Measurements from ENCODE around the gene ZFPM1.

The ZFPM1 gene

DNA sequence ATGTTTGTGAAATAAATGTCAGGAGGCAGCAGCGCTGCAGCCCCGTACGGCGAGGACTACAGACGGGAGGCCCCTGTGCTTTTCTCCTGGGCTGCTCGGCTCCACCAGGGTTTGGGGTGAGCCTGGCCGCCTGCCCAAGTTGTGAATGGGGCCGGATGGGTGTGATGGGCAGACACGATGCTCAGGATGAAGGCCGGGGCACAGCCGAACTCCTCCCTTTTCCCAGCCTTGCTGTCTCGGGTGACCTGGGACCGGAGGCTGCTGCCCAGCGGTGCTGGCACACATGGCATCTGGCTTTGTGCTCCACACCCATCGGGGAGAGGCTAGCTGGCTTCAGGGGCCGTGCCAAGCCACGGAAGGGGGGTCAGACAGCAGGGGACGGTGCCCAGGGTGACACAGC is 34.2 kb upstream of the ZFPM1 start:
- no peak for DNase-seq

DNA sequence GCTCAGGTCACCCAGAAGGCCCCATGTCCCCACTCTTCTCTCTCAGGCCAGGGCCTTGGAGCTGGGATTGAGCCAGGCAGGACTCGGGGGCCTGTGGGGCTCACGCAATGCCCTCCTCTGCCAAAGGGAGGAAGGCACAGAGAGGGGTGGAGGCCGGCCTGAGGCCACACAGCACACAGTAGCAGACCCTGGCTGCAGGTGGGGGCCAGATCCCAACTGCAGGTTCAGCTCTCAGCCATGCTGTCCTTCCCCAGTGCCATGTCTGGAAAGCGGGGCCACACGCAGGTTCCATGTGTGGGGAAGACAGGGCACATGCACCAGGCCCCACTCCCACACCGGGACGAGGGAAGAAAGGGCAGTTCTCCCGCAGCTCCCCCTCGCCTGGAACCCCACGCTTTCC is 33.3 kb upstream of the ZFPM1 start:
- DNase-seq = no peak

DNA sequence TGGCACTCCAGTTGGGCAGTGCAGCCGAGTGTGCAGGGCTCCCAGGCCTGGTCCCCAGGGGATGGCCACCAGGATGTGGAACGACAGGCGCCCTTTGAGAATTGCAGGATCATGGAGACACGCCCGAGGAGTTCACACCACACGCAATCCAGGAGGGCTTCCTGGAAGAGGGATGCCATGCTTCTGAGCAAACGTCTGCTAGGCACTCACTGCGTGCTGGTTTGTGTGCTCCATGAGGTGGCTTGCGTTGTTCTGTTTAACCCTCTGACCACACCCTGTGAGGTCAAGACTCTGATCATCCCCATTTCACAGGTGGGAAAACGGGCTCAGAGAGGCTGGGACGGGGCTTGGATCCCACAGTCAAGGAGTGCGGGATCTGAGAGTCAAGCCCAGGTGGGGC is 32.6 kb upstream of the ZFPM1 start:
- no peak for DNase-seq

DNA sequence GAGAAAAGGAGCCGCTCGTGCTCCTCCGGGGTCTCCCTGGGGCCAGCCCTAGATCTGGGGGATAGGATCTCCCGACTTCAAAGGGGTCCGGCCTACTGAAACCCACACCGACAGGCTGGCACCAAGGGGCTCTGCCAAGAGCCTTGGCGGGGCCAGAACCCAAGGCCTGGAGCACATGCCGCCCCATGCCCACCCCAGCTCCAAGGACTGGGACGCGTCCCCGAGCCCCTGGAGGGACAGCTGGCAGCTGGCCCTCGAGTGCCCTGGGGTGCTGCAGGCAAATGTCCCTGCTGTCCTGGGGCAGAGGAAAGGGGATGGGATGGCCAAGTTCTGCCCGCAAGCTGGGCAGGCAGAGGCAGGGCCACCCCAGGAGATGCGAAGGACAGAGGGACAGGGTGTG is 31.8 kb upstream of the ZFPM1 start:
- DNase-seq = no peak

DNA sequence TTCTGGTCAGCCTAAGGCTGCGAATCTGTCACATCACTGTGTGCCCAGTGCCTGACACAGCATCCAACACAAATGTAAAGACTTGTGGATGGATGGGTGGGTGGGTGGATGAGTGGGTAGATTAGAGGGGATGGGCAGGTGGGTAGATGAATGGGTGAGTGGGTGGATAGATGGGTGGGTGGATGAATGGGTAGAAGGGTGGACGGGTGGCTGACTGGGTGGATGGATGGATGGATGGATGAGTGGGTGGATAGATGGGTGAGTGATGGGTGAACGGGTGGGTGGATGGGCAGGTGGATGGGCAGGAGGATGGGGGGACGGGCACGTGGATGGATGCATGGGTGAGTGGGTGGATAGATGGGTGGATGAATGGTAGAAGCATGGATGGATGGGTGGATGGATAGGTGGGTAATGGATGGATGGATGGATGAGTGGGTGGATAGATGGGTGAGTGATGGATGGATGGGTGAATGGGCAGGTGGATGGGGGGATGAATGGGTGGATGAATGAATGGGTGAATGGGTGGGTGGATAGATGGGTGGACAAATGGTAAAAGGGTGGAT is 31.1 kb upstream of the ZFPM1 start:
- no peak for DNase-seq

DNA sequence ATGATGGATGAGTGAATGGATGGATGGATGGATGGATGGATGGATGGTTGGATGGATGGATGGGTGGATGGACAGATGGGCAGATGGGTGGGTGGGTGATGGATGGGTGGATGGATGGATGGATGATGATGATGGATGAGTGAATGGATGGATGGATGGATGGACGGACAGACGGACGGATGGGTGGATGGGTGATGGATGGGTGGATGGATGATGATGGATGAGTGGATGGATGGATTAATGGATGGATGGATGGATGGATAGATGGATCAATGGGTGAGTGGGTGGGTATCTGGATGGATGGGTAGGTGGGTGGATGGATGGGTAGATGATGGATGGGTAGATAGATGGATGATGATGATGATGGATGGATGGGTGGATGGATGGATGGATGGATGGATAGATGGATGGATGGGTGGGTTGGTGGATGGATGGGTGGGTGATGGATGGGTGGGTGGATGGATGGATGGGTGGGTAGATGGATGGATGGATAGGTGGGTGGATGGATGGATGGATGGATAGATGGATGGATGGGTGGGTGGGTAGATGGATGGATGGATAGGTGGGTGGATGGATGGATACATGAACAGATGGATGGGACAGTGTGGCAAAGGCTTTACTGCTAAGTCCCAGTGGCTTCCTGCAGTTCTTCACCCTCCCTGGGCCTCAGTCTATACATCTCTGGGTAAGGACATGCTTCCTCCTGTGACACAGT is 30.2 kb upstream of the ZFPM1 start:
- no peak for DNase-seq

DNA sequence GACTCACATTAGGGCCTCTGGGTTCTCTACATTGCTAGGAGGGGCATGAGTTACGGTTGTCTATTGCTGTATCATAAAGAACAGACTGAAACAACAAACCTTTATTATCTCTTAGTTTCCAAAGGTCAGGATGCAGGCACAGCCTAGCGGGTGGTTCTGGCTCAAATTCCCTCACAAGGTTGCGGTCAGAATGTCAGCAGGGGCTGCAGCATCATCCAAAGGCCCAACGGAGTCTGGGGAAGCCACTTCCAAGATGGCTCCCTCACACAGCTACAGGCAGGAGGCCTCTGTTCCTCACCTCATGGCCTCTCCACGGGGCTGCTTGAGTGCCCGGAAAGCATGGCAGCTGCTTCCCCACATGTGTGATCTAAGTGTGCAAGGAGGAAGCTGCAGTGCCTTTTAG is 29.6 kb upstream of the ZFPM1 start:
- no peak for DNase-seq

DNA sequence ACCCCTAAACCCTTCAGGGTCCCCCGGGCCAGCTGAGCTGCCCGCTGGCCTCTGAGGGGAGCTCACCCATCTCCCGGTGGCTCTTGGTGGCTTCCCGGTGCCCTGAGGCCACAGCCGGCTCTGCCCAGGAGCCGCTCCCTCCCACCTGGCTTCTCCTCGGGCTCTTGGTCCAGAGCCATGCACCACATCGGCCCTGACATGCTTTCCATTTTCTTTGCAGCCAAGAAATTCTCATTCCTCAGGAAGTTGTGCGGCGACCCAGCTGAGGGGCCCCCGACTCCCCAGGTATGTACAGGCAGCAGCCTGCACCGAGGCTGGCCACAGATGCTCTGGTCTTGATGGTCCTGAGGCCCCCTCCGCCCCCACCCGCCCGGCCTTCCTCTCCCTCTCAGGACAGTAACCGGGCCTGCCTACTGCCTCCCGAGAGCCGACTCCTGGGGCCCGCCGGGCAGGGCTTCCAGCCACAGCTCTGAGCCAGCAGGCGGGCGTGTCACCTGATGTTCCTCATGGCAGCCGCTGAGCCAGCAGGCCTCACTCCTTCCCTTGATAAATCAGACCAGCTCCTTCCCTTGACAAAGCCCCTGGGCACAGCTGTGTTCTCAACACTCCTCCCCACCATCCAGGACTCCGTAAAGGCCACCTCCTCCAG is 28.4 kb upstream of the ZFPM1 start:
- no peak for DNase-seq

DNA sequence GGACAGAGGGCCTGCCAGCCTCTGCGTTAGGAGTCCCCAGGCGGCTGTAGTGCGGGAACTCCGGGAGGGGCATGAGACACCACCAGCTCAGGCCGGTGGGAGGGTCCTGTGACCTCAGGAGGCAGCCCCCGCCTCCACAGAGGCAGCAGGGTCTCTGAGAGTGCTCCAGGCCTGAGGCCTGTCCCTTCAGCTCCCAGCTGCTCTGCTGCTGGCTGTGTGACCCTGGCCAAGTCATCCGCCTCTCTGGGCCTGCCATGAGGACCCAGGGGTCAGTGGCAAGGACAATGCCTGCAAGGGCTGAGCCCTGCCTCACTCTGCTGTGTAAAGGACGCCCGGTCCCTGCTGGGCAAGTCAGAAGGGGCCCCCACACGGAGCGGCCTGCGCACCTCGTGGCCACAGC is 27.1 kb upstream of the ZFPM1 start:
- no peak for DNase-seq

DNA sequence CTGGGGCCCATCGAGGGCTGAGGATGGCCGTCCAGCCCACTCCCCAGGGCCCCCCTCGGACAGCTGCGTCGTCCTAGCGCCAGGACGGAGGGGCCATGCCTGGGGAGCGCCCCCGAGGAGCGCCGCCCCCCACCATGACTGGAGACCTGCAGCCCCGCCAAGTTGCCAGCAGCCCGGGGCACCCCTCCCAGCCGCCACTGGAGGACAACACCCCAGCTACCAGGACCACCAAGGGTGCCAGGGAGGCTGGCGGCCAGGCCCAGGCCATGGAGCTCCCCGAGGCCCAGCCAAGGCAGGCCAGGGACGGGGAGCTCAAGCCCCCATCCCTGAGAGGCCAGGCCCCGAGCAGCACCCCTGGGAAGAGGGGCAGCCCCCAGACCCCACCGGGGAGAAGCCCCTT is 25.7 kb upstream of the ZFPM1 start:
- no peak for DNase-seq

DNA sequence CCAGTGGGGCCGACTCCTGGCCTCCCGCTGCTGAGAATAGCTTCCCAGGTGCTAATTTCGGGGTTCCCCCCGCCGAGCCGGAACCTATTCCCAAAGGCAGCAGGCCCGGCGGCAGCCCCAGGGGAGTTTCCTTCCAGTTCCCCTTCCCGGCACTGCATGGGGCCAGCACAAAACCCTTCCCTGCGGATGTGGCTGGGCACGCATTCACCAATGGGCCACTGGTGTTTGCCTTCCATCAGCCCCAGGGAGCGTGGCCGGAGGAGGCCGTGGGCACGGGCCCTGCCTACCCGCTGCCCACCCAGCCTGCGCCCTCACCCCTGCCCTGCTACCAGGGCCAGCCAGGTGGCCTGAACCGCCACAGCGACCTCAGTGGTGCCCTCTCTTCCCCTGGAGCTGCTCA is 24.9 kb upstream of the ZFPM1 start:
- no peak for DNase-seq

DNA sequence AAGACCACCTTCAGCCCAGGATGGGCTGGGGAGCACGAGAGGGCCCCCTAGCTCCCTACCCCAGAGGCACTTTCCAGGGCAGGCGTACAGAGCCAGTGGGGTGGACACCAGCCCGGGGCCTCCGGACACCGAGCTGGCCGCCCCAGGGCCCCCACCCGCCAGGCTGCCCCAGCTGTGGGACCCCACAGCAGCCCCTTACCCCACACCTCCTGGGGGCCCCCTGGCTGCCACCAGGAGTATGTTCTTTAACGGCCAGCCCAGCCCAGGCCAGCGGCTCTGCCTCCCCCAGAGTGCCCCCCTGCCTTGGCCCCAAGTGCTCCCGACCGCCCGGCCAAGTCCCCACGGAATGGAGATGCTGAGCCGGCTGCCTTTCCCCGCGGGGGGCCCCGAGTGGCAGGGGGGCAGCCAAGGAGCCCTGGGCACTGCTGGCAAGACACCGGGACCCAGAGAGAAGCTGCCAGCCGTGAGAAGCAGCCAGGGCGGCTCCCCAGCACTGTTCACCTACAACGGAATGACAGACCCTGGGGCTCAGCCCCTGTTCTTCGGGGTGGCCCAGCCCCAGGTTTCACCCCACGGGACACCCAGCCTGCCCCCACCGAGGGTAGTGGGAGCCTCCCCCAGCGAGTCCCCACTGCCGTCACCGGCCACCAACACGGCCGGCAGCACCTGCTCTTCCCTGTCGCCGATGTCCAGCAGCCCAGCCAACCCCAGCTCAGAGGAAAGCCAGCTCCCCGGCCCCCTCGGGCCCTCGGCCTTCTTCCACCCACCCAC is 24.3 kb upstream of the ZFPM1 start:
- no peak for DNase-seq

DNA sequence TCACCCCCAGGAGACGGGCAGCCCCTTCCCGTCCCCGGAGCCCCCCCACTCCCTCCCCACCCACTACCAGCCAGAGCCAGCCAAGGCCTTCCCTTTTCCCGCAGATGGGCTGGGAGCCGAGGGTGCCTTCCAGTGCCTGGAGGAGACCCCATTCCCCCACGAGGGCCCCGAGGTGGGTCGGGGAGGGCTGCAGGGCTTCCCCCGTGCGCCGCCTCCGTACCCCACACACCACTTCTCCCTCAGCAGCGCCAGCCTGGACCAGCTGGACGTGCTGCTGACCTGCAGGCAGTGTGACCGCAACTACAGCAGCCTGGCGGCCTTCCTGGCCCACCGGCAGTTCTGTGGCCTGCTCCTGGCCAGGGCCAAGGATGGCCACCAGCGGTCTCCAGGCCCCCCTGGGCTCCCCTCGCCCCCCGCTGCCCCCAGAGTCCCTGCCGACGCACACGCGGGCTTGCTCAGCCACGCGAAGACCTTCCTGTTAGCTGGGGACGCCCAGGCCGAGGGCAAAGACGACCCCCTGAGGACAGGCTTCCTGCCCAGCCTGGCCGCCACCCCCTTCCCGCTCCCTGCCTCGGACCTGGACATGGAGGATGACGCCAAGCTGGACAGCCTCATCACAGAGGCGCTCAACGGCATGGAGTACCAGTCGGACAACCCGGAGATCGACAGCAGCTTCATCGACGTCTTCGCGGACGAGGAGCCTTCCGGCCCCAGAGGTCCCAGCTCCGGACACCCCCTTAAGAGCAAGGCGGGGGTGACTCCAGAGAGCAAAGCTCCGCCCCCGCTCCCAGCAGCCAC is 23.5 kb upstream of the ZFPM1 start:
- DNase-seq = no peak

DNA sequence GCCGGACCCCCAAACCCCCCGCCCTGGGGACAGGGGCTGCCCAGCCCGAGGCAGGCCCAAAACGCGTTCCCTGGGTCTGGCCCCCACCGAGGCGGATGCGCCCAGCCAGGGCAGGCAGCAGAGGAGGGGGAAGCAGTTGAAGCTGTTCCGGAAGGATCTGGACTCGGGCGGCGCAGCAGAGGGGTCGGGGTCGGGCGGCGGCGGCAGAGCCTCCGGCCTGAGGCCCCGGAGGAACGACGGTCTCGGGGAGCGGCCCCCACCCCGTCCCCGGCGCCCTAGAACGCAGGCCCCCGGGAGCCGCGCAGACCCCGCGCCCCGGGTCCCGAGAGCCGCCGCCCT is 22.9 kb upstream of the ZFPM1 start:
- DNase-seq = no peak

DNA sequence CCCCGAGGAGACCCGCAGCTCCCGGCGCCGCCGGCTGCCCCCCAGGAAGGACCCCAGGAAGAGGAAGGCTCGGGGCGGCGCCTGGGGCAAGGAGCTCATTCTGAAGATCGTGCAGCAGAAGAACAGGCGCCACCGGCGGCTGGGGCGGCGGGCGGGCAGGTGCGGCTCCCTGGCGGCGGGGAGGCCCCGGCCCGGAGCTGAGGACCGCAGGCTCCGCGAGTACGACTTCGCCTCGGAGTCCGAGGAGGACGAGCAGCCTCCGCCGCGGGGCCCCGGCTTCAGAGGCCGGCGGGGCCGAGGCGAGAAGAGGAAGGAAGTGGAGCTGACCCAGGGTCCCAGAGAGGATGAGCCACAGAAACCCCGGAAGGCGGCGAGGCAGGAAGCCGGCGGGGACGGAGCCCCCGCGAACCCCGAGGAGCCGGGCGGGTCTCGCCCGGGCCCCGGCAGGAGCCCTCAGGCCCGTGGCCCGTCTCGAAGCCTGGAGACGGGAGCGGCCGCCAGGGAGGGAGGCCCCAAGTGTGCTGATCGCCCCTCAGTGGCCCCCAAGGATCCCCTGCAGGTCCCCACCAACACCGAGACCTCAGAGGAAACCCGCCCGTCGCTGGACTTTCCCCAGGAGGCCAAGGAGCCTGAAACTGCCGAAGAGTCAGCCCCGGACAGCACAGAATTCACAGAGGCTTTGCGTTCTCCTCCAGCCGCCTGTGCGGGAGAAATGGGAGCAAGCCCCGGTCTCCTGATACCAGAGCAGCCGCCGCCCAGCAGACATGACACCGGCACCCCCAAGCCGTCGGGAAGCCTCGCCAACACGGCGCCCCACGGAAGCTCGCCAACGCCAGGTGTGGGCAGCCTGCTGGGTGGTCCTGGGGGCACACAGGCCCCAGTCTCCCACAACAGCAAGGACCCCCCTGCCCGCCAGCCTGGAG is 22.3 kb upstream of the ZFPM1 start:
- DNase-seq = no peak

DNA sequence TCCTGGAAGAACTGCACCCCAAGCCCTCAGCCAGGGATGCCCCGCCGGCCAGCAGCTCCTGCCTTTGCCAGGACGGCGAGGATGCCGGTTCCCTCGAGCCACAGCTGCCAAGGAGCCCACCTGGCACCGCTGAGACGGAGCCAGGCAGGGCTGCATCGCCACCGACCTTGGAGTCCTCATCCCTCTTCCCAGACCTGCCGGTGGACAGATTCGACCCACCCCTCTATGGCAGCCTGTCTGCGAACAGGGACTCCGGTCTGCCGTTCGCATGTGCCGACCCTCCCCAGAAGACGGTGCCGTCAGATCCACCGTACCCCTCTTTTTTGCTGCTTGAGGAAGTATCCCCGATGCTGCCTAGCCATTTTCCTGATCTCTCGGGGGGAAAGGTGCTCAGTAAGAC is 21.4 kb upstream of the ZFPM1 start:
- no peak for DNase-seq

DNA sequence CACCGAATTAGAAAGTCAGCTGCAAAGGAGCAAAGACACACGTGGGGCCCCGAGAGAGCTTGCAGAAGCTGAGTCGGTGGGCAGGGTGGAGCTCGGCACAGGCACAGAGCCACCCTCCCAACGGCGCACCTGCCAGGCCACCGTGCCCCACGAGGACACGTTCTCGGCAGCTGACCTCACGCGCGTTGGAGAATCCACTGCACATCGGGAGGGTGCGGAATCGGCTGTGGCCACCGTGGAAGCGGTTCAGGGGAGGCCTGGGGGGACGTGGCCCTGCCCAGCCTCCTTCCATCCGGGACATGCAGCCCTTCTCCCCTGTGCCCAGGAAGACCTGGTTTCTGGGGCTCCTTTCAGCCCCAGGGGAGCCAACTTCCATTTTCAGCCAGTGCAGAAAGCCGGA is 20.9 kb upstream of the ZFPM1 start:
- DNase-seq = no peak

DNA sequence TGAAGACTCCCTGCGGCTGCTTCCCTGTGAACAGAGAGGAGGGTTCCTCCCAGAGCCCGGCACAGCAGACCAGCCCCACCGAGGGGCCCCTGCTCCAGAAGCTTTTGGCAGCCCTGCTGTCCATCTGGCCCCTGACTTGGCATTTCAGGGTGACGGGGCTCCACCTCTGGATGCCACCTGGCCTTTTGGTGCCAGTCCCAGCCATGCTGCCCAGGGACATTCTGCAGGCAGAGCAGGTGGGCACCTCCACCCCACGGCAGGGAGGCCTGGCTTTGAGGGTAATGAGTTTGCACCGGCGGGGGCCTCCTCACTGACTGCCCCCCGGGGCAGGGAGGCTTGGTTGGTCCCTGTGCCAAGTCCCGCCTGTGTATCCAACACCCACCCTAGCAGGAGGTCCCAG is 20.3 kb upstream of the ZFPM1 start:
- DNase-seq = no peak

DNA sequence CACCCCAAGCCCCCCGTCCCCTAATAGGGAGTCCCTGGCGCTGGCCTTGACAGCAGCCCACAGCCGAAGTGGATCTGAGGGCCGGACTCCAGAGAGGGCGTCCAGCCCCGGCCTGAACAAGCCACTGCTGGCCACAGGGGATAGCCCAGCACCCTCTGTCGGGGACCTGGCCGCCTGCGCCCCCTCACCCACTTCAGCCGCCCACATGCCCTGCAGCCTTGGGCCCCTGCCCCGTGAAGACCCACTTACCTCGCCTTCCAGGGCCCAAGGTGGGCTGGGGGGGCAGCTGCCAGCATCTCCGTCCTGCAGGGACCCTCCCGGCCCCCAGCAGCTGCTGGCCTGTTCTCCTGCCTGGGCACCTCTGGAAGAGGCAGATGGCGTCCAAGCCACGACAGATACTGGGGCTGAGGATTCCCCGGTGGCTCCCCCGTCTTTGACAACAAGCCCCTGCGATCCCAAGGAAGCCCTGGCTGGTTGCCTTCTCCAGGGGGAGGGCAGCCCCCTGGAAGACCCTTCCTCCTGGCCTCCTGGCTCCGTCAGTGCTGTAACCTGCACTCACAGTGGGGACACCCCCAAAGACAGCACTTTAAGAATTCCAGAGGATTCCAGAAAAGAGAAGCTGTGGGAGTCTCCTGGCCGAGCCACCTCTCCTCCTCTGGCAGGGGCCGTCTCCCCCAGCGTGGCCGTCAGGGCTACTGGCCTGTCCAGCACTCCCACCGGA is 19.3 kb upstream of the ZFPM1 start:
- no peak for DNase-seq

DNA sequence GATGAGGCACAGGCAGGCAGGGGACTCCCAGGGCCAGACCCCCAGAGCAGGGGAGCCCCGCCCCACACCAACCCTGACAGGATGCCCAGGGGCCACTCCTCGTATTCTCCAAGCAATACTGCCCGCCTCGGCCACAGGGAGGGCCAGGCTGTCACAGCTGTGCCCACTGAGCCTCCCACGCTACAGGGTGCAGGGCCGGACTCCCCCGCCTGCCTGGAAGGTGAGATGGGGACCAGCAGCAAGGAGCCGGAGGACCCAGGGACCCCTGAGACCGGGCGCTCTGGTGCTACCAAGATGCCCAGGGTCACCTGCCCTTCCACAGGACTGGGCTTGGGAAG is 18.8 kb upstream of the ZFPM1 start:
- DNase-seq = no peak

DNA sequence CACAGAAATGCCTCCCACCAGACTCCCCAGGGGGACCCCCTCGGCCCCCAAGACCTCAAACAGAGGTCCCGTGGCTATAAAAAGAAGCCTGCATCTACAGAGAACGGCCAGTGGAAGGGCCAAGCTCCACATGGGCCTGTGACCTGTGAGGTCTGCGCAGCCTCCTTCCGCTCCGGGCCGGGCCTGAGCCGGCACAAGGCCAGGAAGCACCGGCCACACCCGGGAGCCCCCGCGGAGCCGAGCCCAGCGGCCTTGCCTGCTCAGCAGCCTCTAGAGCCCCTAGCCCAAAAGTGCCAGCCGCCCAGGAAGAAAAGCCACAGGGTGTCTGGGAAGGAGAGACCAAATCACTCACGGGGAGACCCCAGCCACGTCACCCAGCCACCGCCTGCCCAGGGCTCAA is 18.3 kb upstream of the ZFPM1 start:
- DNase-seq = no peak

All from NCI-H1417 treated with DMSO at 0.1 percent for 48 hours (cell line).